ENCODE measurements around the gene BTNL8.

Gene BTNL8

DNA sequence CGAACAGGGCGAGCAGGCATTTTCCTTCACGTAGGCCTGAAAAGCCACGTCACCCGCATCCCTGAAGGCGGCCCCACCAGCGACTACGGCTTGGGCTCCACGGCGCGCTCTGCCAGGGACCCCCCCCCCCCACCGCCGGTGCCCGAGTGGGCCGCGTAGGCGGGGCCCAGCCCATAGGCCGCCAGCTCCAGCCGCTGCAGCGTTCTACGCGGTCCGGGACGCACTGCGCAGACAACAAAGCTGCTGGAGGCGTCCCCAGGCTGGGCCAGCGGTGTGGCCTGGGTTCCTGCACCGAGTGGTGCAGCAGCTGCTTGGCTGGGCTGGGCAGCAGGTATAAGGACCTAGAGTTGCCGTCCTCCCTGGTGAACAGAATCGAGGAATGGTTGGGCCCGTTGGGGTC, 71.4 kb downstream of the BTNL8 start:
- Histone ChIP-seq H4K20me1 (ENCODE audit: low read depth, low read length) (no peaks in the 10 kb centered on the region), H3K9ac (ENCODE audit: low read length) (no peak overlapping the region), H3K79me2 (ENCODE audit: insufficient read depth, low read length) (no peaks in the 10 kb centered on the region), H3F3A (ENCODE audit: insufficient read depth) (peaks cover 4% of the 10 kb centered on the region; the same call in 1 of the 2 replicates), H3K27me3 (ENCODE audit: low read length) (no peaks in the 10 kb centered on the region), H3K9me2 (replicated peaks; ENCODE audit: insufficient read depth, low read length) (no peaks in the 10 kb centered on the region), H3K9me3 (ENCODE audit: insufficient read depth, low read length) (no peaks in the 10 kb centered on the region), H3K27ac (ENCODE audit: low read depth, low read length) (no peak overlapping the region), H3K4me2 (ENCODE audit: low read depth, low read length, poor library complexity, severe bottlenecking) (no peak overlapping the region), H2AFZ (ENCODE audit: low read depth, low read length, severe bottlenecking) (no peak overlapping the region), H3K4me3 (ENCODE audit: insufficient read depth, low read length, poor library complexity, severe bottlenecking) (no peak overlapping the region), H3K36me3 (ENCODE audit: low read length) (no peaks in the 10 kb centered on the region)
- TF ChIP-seq, protein P1, sequence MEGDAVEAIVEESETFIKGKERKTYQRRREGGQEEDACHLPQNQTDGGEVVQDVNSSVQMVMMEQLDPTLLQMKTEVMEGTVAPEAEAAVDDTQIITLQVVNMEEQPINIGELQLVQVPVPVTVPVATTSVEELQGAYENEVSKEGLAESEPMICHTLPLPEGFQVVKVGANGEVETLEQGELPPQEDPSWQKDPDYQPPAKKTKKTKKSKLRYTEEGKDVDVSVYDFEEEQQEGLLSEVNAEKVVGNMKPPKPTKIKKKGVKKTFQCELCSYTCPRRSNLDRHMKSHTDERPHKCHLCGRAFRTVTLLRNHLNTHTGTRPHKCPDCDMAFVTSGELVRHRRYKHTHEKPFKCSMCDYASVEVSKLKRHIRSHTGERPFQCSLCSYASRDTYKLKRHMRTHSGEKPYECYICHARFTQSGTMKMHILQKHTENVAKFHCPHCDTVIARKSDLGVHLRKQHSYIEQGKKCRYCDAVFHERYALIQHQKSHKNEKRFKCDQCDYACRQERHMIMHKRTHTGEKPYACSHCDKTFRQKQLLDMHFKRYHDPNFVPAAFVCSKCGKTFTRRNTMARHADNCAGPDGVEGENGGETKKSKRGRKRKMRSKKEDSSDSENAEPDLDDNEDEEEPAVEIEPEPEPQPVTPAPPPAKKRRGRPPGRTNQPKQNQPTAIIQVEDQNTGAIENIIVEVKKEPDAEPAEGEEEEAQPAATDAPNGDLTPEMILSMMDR (IDR thresholded peaks at IDR 0.05; ENCODE audit: insufficient read depth, low read length, poor library complexity, severe bottlenecking) = no peak
- no peak for TF ChIP-seq EZH2phosphoT487 (conservative IDR thresholded peaks at IDR 0.05; ENCODE audit: low read length)

GRCh38 chr5:180970875-180971274, 71.9 kb downstream of the BTNL8 start:
- H3K9me3 ChIP-seq (ENCODE audit: insufficient read depth, low read length) = no peaks in the 10 kb centered on the region
- H4K20me1 ChIP-seq (ENCODE audit: low read depth, low read length) = no peaks in the 10 kb centered on the region
- H3F3A ChIP-seq (ENCODE audit: insufficient read depth) = peaks cover 10% of the 10 kb centered on the region
- H3K9me2 ChIP-seq (replicated peaks; ENCODE audit: insufficient read depth, low read length) = no peaks in the 10 kb centered on the region
- no peak overlapping the region for H3K4me2 ChIP-seq (ENCODE audit: low read depth, low read length, poor library complexity, severe bottlenecking)
- H3K79me2 ChIP-seq (ENCODE audit: insufficient read depth, low read length) = no peaks in the 10 kb centered on the region
- no peaks in the 10 kb centered on the region for H3K27me3 ChIP-seq (ENCODE audit: low read length)
- H3K36me3 ChIP-seq (ENCODE audit: low read length) = no peaks in the 10 kb centered on the region
- H3K9ac ChIP-seq (ENCODE audit: low read length) = no peak overlapping the region
- H3K4me3 ChIP-seq (ENCODE audit: insufficient read depth, low read length, poor library complexity, severe bottlenecking) = no peak overlapping the region
- TF ChIP-seq, protein P1 (IDR thresholded peaks at IDR 0.05; ENCODE audit: insufficient read depth, low read length, poor library complexity, severe bottlenecking) = no peak
- no peak for TF ChIP-seq EZH2phosphoT487 (conservative IDR thresholded peaks at IDR 0.05; ENCODE audit: low read length)
- H2AFZ ChIP-seq (ENCODE audit: low read depth, low read length, severe bottlenecking) = no peak overlapping the region
- no peak overlapping the region for H3K27ac ChIP-seq (ENCODE audit: low read depth, low read length)

DNA sequence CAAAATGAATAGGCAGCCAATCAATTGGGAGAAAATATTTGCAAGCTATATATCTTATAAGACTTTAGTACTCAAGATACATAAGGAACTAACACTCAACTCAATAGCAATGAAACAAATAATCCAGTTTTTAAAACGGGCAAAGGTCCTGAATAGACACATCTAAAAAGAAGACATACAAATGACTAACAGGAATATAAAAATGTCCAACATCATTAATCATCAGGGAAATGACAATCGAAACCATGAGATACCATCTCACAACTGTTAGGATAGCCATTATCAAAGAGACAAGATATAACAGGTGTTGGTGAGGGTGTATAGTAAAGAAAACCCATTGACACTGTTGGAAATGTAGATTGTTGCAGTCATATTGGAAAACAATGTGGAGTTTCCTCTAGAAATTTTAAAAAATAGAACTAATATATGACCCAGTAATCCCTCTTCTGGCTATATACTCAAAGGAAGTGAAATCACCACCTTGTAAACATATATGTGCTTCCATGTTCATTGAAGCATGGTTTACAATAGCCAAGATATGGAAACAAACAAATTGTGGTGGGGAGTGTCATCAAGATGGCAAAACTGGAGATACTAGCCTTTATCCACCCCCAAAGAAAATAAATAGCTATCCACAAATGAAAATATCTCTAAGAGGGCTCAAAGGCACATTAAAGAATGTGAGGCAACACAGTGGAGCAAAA, 75.8 kb downstream of the BTNL8 start:
- no peak overlapping the region for H3K4me3 ChIP-seq (ENCODE audit: insufficient read depth, low read length, poor library complexity, severe bottlenecking)
- peak overlapping the region; percentile 46 for H3K4me2 ChIP-seq (ENCODE audit: low read depth, low read length, poor library complexity, severe bottlenecking)
- peak overlapping the region; percentile 23 for H2AFZ ChIP-seq (ENCODE audit: low read depth, low read length, severe bottlenecking)
- no peaks in the 10 kb centered on the region for H3K27me3 ChIP-seq (ENCODE audit: low read length)
- H3K9ac ChIP-seq (ENCODE audit: low read length) = no peak overlapping the region; the same call in 1 of the 2 replicates
- H3K9me3 ChIP-seq (ENCODE audit: insufficient read depth, low read length) = no peaks in the 10 kb centered on the region
- H3F3A ChIP-seq (ENCODE audit: insufficient read depth) = peaks cover 22% of the 10 kb centered on the region
- TF ChIP-seq, protein P1 (IDR thresholded peaks at IDR 0.05; ENCODE audit: insufficient read depth, low read length, poor library complexity, severe bottlenecking) = no peak
- TF ChIP-seq EZH2phosphoT487 (conservative IDR thresholded peaks at IDR 0.05; ENCODE audit: low read length) = no peak
- H3K9me2 ChIP-seq (replicated peaks; ENCODE audit: insufficient read depth, low read length) = no peaks in the 10 kb centered on the region
- no peaks in the 10 kb centered on the region for H3K79me2 ChIP-seq (ENCODE audit: insufficient read depth, low read length)
- no peaks in the 10 kb centered on the region for H4K20me1 ChIP-seq (ENCODE audit: low read depth, low read length)
- no peaks in the 10 kb centered on the region for H3K36me3 ChIP-seq (ENCODE audit: low read length)
- peak overlapping the region; percentile 90 for H3K27ac ChIP-seq (ENCODE audit: low read depth, low read length)
